Measurements from ENCODE around the gene H2AZ1. TPM values are rescaled to one million over a fixed set of nuclear protein-coding genes. Genes with fewer than 3 reads are reported as not detected.

Gene H2AZ1
- total RNA-seq, 1 donor from 2014 or later, result 122 TPM

DNA sequence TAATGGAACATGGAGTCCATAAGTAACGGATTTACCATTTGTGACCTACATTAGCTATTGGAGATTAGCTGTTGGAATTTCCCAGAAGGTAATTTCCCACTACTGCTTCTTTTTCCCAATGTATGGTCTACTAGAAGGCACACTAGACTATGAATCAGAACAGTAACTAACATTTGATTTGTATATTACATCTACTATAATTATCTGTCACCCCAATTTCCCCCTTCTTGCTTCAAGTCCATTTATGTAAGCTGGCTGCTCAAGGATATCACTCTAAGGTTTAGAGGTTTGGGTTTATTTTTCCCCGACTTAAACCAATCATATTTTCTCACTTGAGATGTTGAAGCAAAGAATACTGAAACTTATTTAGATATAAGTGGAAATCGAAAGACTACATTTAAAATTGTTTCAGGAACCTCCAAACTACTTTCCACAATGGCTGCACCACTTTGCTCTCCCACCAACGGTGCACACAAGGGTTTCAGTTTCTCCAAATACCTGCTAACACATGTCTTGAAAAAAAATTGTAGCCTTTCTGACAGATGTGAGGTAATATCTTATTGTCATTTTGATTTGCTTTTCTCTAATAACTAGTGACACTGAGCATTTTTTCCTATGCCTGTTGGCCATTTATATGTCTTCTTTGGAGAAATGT is 33.3 kb upstream of the H2AZ1 start:
- TF ChIP-seq, protein P1, sequence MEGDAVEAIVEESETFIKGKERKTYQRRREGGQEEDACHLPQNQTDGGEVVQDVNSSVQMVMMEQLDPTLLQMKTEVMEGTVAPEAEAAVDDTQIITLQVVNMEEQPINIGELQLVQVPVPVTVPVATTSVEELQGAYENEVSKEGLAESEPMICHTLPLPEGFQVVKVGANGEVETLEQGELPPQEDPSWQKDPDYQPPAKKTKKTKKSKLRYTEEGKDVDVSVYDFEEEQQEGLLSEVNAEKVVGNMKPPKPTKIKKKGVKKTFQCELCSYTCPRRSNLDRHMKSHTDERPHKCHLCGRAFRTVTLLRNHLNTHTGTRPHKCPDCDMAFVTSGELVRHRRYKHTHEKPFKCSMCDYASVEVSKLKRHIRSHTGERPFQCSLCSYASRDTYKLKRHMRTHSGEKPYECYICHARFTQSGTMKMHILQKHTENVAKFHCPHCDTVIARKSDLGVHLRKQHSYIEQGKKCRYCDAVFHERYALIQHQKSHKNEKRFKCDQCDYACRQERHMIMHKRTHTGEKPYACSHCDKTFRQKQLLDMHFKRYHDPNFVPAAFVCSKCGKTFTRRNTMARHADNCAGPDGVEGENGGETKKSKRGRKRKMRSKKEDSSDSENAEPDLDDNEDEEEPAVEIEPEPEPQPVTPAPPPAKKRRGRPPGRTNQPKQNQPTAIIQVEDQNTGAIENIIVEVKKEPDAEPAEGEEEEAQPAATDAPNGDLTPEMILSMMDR (IDR thresholded peaks at IDR 0.05), result no peak
- H3K36me3 Mint-ChIP-seq (ENCODE audit: low read depth), result no peaks in the 10 kb centered on the region
- CTCF ChIA-PET, result no interaction called here
- POLR2A ChIA-PET, result no interaction called here
- ATAC-seq (ENCODE audit: low read depth) (no peak), DNase-seq (no peak)
- peaks cover 2% of the 10 kb centered on the region for H3K9me3 Mint-ChIP-seq
- no peaks in the 10 kb centered on the region for H3K4me1 Mint-ChIP-seq
- intact Hi-C loops (cut with micrococcal nuclease), result no loop called here
- H3K27ac Mint-ChIP-seq, result no peak overlapping the region
- peaks cover 11% of the 10 kb centered on the region for H3K27me3 Mint-ChIP-seq
- no peak overlapping the region for H3K4me3 Mint-ChIP-seq

DNA sequence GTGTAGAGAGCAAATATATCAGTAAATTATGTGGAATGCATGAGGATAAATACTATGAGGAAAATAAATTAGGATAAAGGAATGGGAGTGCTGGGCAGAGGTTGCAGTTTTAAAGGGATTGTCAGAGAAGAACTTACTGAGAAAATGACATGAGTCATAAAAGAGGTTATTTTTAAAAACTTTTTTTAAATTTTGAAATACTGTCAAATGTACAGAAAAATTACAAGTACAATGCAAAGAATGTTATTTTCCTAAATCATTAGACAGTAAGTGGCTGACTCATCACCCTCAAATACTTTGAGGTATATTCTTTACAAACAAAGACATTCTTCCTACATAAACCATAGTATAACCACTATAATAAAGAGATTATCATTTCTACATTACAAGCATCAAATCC is 29.8 kb upstream of the H2AZ1 start:
- intact Hi-C loops (cut with micrococcal nuclease), result no loop called here
- TF ChIP-seq, protein P1 (IDR thresholded peaks at IDR 0.05), result no peak
- H3K4me1 Mint-ChIP-seq, result no peaks in the 10 kb centered on the region
- DNase-seq, result no peak
- no peak overlapping the region for H3K4me3 Mint-ChIP-seq
- peaks cover 5% of the 10 kb centered on the region for H3K9me3 Mint-ChIP-seq
- peaks cover 12% of the 10 kb centered on the region for H3K27me3 Mint-ChIP-seq
- no peaks in the 10 kb centered on the region for H3K36me3 Mint-ChIP-seq (ENCODE audit: low read depth)
- CTCF ChIA-PET, result no interaction called here
- POLR2A ChIA-PET, result no interaction called here
- H3K27ac Mint-ChIP-seq, result no peak overlapping the region
- ATAC-seq (ENCODE audit: low read depth), result no peak

DNA sequence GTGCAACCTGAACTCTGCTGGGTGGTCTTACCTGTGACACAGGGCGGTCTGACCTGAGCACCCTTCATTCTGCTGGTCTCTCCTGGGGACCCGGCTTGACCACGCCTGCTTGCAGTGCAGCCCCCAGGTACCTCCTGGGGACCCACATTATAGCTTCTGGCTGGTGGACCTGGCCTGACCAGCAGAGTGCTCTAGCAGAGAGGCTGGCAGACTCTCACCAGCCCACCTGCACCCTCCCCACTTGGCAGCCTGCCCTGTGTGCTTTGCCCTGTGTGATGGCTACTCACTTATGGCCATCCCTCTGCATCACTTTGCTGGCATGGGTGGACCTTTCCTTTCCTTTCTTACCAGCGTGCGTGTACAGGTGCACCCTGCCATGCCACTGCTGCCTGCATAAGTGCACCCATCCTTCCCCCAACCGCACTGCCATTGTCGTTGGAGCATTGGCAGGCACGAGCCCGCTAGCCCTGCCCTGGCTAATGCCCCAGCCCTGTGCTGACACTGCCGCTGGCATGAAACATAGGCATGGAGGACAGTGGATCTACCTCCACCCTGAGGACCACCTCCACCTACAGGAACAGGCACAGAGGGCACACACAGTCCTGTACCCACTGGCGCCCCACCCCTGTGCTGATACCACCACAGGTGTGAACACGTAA is 21.5 kb upstream of the H2AZ1 start:
- intact Hi-C loops (cut with micrococcal nuclease), result no loop called here
- H3K27me3 Mint-ChIP-seq, result peaks cover 11% of the 10 kb centered on the region
- CTCF ChIA-PET, result no interaction called here

DNA sequence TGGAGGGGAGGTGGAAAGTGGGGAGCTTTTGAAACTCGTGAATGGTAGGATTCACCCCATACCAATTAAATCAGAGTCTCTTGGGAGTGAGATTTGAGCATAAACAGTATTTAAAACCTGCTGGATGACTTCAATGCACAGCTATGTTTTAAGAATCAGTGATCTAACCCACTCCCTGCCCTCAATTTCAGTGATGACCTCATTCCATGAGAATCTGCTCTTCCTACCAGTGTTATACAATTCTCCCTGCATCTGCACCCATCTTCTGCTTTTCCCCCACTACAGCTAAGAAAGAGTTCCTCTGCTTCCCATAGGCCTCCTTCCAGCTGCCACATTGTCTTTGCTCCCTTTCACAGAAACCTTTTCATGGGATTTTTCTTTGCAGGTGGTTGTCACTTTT is 18.3 kb upstream of the H2AZ1 start:
- H3K9me3 Mint-ChIP-seq, result peaks cover 2% of the 10 kb centered on the region
- DNase-seq, result no peak
- H3K27ac Mint-ChIP-seq, result no peak overlapping the region
- ATAC-seq (ENCODE audit: low read depth), result no peak
- H3K4me3 Mint-ChIP-seq, result no peak overlapping the region
- H3K27me3 Mint-ChIP-seq, result peaks cover 10% of the 10 kb centered on the region
- H3K4me1 Mint-ChIP-seq, result no peaks in the 10 kb centered on the region
- ChIA-PET CTCF (no interaction called here), POLR2A (no interaction called here)
- intact Hi-C loops (cut with micrococcal nuclease), result no loop called here
- no peaks in the 10 kb centered on the region for H3K36me3 Mint-ChIP-seq (ENCODE audit: low read depth)
- TF ChIP-seq, protein P1 (IDR thresholded peaks at IDR 0.05), result no peak

More for the DNA sequence above, 21.5 kb upstream of the H2AZ1 start:
- Mint-ChIP-seq H3K36me3 (ENCODE audit: low read depth) (no peaks in the 10 kb centered on the region), H3K9me3 (peaks cover 7% of the 10 kb centered on the region), H3K4me1 (no peaks in the 10 kb centered on the region), H3K4me3 (no peak overlapping the region), H3K27ac (no peak overlapping the region)
- TF ChIP-seq, protein P1 (IDR thresholded peaks at IDR 0.05), result no peak
- ATAC-seq (ENCODE audit: low read depth) (no peak), DNase-seq (no peak)
- POLR2A ChIA-PET, result no interaction called here

DNA sequence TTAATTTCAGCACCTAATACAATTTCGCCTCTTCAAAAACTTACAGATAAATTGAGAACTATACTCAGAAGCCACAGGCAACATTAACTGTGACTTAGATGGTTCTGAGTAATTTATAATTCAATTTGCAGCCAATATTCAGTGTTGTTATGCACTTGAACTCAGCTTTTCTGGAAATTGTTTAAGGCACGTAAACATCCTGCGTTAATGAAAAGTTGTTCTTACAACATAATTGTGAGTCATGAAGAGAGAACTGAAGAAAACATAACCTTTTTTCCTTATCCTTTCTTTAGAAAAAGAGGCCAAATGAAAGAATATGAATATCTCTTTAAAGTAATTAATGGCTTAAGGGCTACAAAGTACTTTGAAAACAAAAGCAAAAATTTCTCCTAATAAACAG is 16.6 kb upstream of the H2AZ1 start:
- Mint-ChIP-seq H3K36me3 (ENCODE audit: low read depth) (no peaks in the 10 kb centered on the region), H3K27ac (no peak overlapping the region), H3K27me3 (peaks cover 2% of the 10 kb centered on the region), H3K4me3 (no peak overlapping the region), H3K4me1 (no peaks in the 10 kb centered on the region), H3K9me3 (no peaks in the 10 kb centered on the region)
- ChIA-PET CTCF (no interaction called here), POLR2A (no interaction called here)
- ATAC-seq (ENCODE audit: low read depth) (no peak), DNase-seq (no peak)
- TF ChIP-seq, protein P1 (IDR thresholded peaks at IDR 0.05), result no peak
- intact Hi-C loops (cut with micrococcal nuclease), result no loop called here
